Upper lobe of left lung (tissue), 6 donors: Measurements from ENCODE around the gene MCF2L. TPM values are rescaled to one million over a fixed set of nuclear protein-coding genes. Genes with fewer than 3 reads are reported as not detected.

Source experiments
- ATAC-seq, 2 donors: fragments of 200-7000 bp; cut with Tn5 transposase; one replicate each; pipeline ENCODE4 v1.9.1; 2022; ENCODE audit warnings: mild to moderate bottlenecking in 2 of 2, moderate library complexity in 2 of 2; ENCODE audit not compliant: low FRiP score in 2 of 2
- DNase-seq, 2 donors: peaks; one replicate each; pipeline ENCODE4 v3.0.0-alpha.2; 2019 to 2020
- H3K27ac ChIP-seq, 4 donors: fragments of 200-600 bp; sonication (generic); one replicate each; pipeline ENCODE4 v1.5.1; 2016 to 2019
- H3K27me3 ChIP-seq, 4 donors: fragments of 200-600 bp; sonication (generic); one replicate each; pipeline ENCODE4 v1.5.1; 2017 to 2019
- H3K36me3 ChIP-seq, 4 donors: fragments of 200-600 bp; sonication (generic); one replicate each; pipeline ENCODE4 v1.5.1; 2016 to 2019
- H3K4me1 ChIP-seq, 4 donors: fragments of 200-600 bp; sonication (generic); one replicate each; pipeline ENCODE4 v1.5.1; 2018 to 2019
- H3K4me3 ChIP-seq, 4 donors: fragments of 200-600 bp; sonication (generic); one replicate each; pipeline ENCODE4 v1.5.1; 2017 to 2019; ENCODE audit warnings: mild to moderate bottlenecking in 2 of 4, moderate library complexity in 1 of 4
- H3K9me3 ChIP-seq, 4 donors: fragments of 200-600 bp; sonication (generic); one replicate each; pipeline ENCODE4 v1.5.1; 2018 to 2019
- CTCF ChIP-seq, 6 experiments: fragments of 450-650 bp in 4 of 6; fragments of 200-600 bp in 2 of 6; sonication (generic) in 2 of 6; IDR thresholded peaks; one replicate each; pipeline ENCODE4 v1.5.1; 2016 to 2019; ENCODE audit warnings: antibody characterized with exemption in 6 of 6
- EP300 ChIP-seq, 4 donors: sonication (generic); formaldehyde crosslinking; IDR thresholded peaks; one replicate each; pipeline ENCODE4 v1.5.1; 2017; ENCODE audit warnings: antibody characterized with exemption in 4 of 4, control low read depth in 2 of 4
- POLR2A ChIP-seq, 4 donors: fragments of 450-650 bp; IDR thresholded peaks; one replicate each; pipeline ENCODE4 v1.5.1; 2016 to 2017; ENCODE audit warnings: antibody characterized with exemption in 4 of 4, mild to moderate bottlenecking in 2 of 4
- POLR2AphosphoS5 ChIP-seq, 2 donors: sonication (generic); formaldehyde crosslinking; IDR thresholded peaks; one replicate each; pipeline ENCODE4 v1.5.1; 2017; ENCODE audit warnings: antibody characterized with exemption in 2 of 2
- WGBS, 2 donors: methylation state at CpG; one replicate each; pipeline ENCODE4 v1.1.5; 2017 to 2018; 5-methylcytosine and 5-hydroxymethylcytosine counted together
- total RNA-seq, 6 donors: library from RNA; depleted of rRNA in 4 of 6; stranded (reverse); fragments of >200 nt in 4 of 6; gene quantifications; one replicate each; pipeline versions ENCODE4 v1.1.0 to v1.2.1, GENCODE V29; 2016 to 2021
- donor health status: DM: no; HTN: no; CAD: no; lungs with moderate emphysema.
- donor health status: DM: no; HTN: yes; CAD: no; lungs with severe emphysema.

MCF2L gene
- total RNA-seq, 6 donors from 2014 or later: 14.3 to 99.5 (median 53.1) TPM

GRCh38 chr13:113126265-113127150 is 157.5 kb downstream of the MCF2L start:
- ATAC-seq: no peak
- H3K27me3 ChIP-seq: peaks cover 0 to 7% (median 2%) of the 10 kb centered on the region in 4 donors
- H3K9me3 ChIP-seq: no peaks in the 10 kb centered on the region
- TF ChIP-seq EP300 (IDR thresholded peaks at IDR 0.05) (no peak), CTCF (IDR thresholded peaks at IDR 0.05) (no peak), POLR2AphosphoS5 (IDR thresholded peaks at IDR 0.05) (no peak), POLR2A (IDR thresholded peaks at IDR 0.05) (no peak)
- H3K36me3 ChIP-seq: no peaks in the 10 kb centered on the region
- H3K4me3 ChIP-seq: no peak overlapping the region
- H3K27ac ChIP-seq: no peak overlapping the region
- peaks cover 0 to 7% (median 3%) of the 10 kb centered on the region in 4 donors for H3K4me1 ChIP-seq
- 89 to 91% methylated on average over 18 of the region's 18 CpGs for WGBS, 2 donors
- peak in 1 of 2 donors; percentile 10 for DNase-seq

GRCh38 chr13:113129480-113129879 is 160.5 kb downstream of the MCF2L start:
- peak in 1 of 2 donors; percentile 16 for ATAC-seq
- WGBS, 2 donors: 73 to 85% methylated on average over 18 to 27 of the region's 27 CpGs
- H3K4me3 ChIP-seq: peak overlapping the region in 2 of 4 donors; percentile 20 to 28
- H3K27ac ChIP-seq: no peak overlapping the region
- peaks cover 0 to 7% (median 3%) of the 10 kb centered on the region in 4 donors for H3K4me1 ChIP-seq
- TF ChIP-seq POLR2A (IDR thresholded peaks at IDR 0.05) (no peak), POLR2AphosphoS5 (IDR thresholded peaks at IDR 0.05) (no peak), CTCF (IDR thresholded peaks at IDR 0.05) (no peak), EP300 (IDR thresholded peaks at IDR 0.05) (no peak)
- no peaks in the 10 kb centered on the region for H3K9me3 ChIP-seq
- peak in 1 of 2 donors; percentile 66 for DNase-seq
- peaks cover 0 to 7% (median 2%) of the 10 kb centered on the region in 4 donors for H3K27me3 ChIP-seq
- H3K36me3 ChIP-seq: no peaks in the 10 kb centered on the region

GRCh38 chr13:113129921-113130750 is 161.1 kb downstream of the MCF2L start:
- 45 to 81% methylated on average over 16 to 49 of the region's 60 CpGs for WGBS, 2 donors
- peak overlapping the region in 3 of 4 donors; percentile 20 to 32 (median 28) for H3K4me3 ChIP-seq
- peak; percentile 12 to 85 for DNase-seq

GRCh38 chr13:113135281-113135760 is 166.3 kb downstream of the MCF2L start:
- DNase-seq (no peak), ATAC-seq (no peak)
- H3K4me1 ChIP-seq: no peaks in the 10 kb centered on the region
- H3K4me3 ChIP-seq: no peak overlapping the region
- no peaks in the 10 kb centered on the region for H3K9me3 ChIP-seq
- no peak overlapping the region for H3K27ac ChIP-seq
- no peaks in the 10 kb centered on the region for H3K27me3 ChIP-seq
- TF ChIP-seq POLR2AphosphoS5 (IDR thresholded peaks at IDR 0.05) (no peak), CTCF (IDR thresholded peaks at IDR 0.05) (no peak), POLR2A (IDR thresholded peaks at IDR 0.05) (no peak), EP300 (IDR thresholded peaks at IDR 0.05) (no peak)
- H3K36me3 ChIP-seq: no peaks in the 10 kb centered on the region
- 85% methylated on average over 2 of the region's 2 CpGs for WGBS, 2 donors

More at GRCh38 chr13:113129921-113130750, 161.1 kb downstream of the MCF2L start:
- Histone ChIP-seq H3K4me1 (peaks cover 0 to 7% (median 3%) of the 10 kb centered on the region in 4 donors), H3K27me3 (peaks cover 0 to 7% (median 2%) of the 10 kb centered on the region in 4 donors), H3K9me3 (no peaks in the 10 kb centered on the region), H3K36me3 (no peaks in the 10 kb centered on the region), H3K27ac (no peak overlapping the region)
- no peak for TF ChIP-seq CTCF (IDR thresholded peaks at IDR 0.05)
- no peak for TF ChIP-seq EP300 (IDR thresholded peaks at IDR 0.05)
- ATAC-seq: peak in 1 of 2 donors; percentile 61
